HTR-8/SVneo (cell line): ENCODE measurements around the gene HNRNPL.
"Not testable (repeated sequence)": the region's sequence is repeated elsewhere in the genome, so short reads cannot be mapped to it uniquely, and the experiment has no call there.

Experiments
- DNase-seq: peaks from one replicate; pipeline ENCODE4 v3.0.0; 2011; ENCODE audit warnings: low spot score, mixed read lengths; ENCODE audit not compliant: insufficient read length
- FAIRE-seq: peaks from 2 replicates; lab custom pipeline; 2011; peaks lifted over from hg19 to GRCh38; lab: Jason Lieb, UNC

HNRNPL gene

GRCh38 chr19:38870612-38871011, 20.8 kb upstream of the HNRNPL start:
- DNase-seq (no peak), FAIRE-seq (no peak)

- no peak for FAIRE-seq
- no peak for DNase-seq
These were observed 20.2 kb upstream of the HNRNPL start for GRCh38 chr19:38869836-38870607.

- no peak for DNase-seq
- FAIRE-seq: no peak
These were observed 19.5 kb upstream of the HNRNPL start for GRCh38 chr19:38869160-38869835.

GRCh38 chr19:38868551-38868950, 18.8 kb upstream of the HNRNPL start:
- FAIRE-seq: no peak
- DNase-seq: no peak

- no peak for DNase-seq
- no peak for FAIRE-seq
These were observed 17.5 kb upstream of the HNRNPL start for GRCh38 chr19:38867171-38867780.

- no peak for FAIRE-seq
These were observed 12.7 kb upstream of the HNRNPL start for GRCh38 chr19:38862321-38863059.

GRCh38 chr19:38861368-38861767, 11.6 kb upstream of the HNRNPL start:
- DNase-seq (no peak), FAIRE-seq (no peak)

More at GRCh38 chr19:38862321-38863059, 12.7 kb upstream of the HNRNPL start:
- DNase-seq: peak; percentile 33

GRCh38 chr19:38859631-38860204, 9.9 kb upstream of the HNRNPL start:
- FAIRE-seq, DNase-seq: not testable (repeated sequence)

- no peak for FAIRE-seq
- no peak for DNase-seq
These were observed 7.0 kb upstream of the HNRNPL start for GRCh38 chr19:38856813-38857212.

- FAIRE-seq, DNase-seq: not testable (repeated sequence)
These were observed 6.0 kb upstream of the HNRNPL start for GRCh38 chr19:38855751-38856150.

- not testable (repeated sequence) for FAIRE-seq, DNase-seq
These were observed 5.2 kb upstream of the HNRNPL start for GRCh38 chr19:38854961-38855360.

GRCh38 chr19:38853214-38853613, 3.4 kb upstream of the HNRNPL start:
- DNase-seq (no peak), FAIRE-seq (no peak)

GRCh38 chr19:38852231-38853044, 2.7 kb upstream of the HNRNPL start:
- FAIRE-seq: peak; percentile 62
- DNase-seq: peak; percentile 45

GRCh38 chr19:38851622-38852230, 1.9 kb upstream of the HNRNPL start:
- FAIRE-seq: peak; percentile 93
- DNase-seq: peak; percentile 75

- FAIRE-seq (no peak), DNase-seq (no peak)
These were observed 1.3 kb upstream of the HNRNPL start for GRCh38 chr19:38850976-38851621.

GRCh38 chr19:38850436-38850975, 720 bp upstream of the HNRNPL start:
- DNase-seq (peak; percentile 99), FAIRE-seq (peak; percentile 96)

- FAIRE-seq (peak; percentile 64), DNase-seq (peak; percentile 96)
These were observed 483 bp downstream of the HNRNPL start for GRCh38 chr19:38849147-38849859.
